ENCODE data around the gene PMS1. TPM values are rescaled to one million over a fixed set of nuclear protein-coding genes. Genes with fewer than 3 reads are reported as not detected.

Gene PMS1
- polyA plus RNA-seq, 1 of the 3 experiments (the other 2 are of a cell fraction): 7.7 TPM

DNA sequence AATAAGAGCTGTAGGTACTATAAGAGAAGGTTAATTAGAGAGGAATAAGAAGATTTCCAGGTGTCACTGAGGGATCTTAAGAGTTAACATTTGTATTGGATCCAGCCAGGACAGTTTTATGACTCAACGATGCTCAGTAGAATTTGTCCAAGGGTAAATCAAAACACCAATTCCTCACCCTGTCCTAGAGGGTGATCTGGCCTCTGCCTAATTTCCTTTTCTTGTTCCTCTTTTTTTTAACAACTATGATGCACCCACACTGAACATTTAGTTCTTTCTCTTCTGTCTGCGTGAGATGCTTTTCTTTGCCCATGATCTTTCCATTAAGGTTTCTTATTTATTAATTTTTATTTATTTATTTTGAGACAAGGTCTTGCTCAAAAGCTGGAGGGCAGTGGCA, 92.0 kb downstream of the PMS1 start (continued):
- TF ChIP-seq, protein P1, sequence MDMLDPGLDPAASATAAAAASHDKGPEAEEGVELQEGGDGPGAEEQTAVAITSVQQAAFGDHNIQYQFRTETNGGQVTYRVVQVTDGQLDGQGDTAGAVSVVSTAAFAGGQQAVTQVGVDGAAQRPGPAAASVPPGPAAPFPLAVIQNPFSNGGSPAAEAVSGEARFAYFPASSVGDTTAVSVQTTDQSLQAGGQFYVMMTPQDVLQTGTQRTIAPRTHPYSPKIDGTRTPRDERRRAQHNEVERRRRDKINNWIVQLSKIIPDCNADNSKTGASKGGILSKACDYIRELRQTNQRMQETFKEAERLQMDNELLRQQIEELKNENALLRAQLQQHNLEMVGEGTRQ (IDR thresholded peaks at IDR 0.05; ENCODE audit: borderline replicate concordance, low read depth, low read length): no peak
- TF ChIP-seq JUND (IDR thresholded peaks at IDR 0.05): no peak
- TF ChIP-seq MEF2A (IDR thresholded peaks at IDR 0.05; ENCODE audit: borderline replicate concordance, low read depth): no peak
- TF ChIP-seq SMC3 (IDR thresholded peaks at IDR 0.05; ENCODE audit: low read depth, low read length): no peak

GRCh38 chr2:189879716-189880081, 95.4 kb downstream of the PMS1 start:
- ChIA-PET CTCF (interaction anchor here (1.2 kb wide), 1 partner anchor 25 kb away, joined by 3 read pairs; no protein-coding TSS in a partner anchor), POLR2A (no interaction called here)
- no peaks in the 10 kb centered on the region for H3K27me3 ChIP-seq (ENCODE audit: insufficient read depth)
- peaks cover 0 to 5% of the 10 kb centered on the region in 2 experiments for H3K36me3 ChIP-seq (replicated peaks in 1 of 2; ENCODE audit: control insufficient read depth in 1 of 2, insufficient read depth in 2 of 2, low read length in 1 of 2)
- H3K4me2 ChIP-seq: no peak overlapping the region
- no peak overlapping the region for H3K4me3 ChIP-seq (ENCODE audit: low read depth in 2 of 2, low read length in 1 of 2)
- H3K9me3 ChIP-seq: no peaks in the 10 kb centered on the region
- no peak for TF ChIP-seq TCF12 (IDR thresholded peaks at IDR 0.05)
- no peak for TF ChIP-seq ELF1 (IDR thresholded peaks at IDR 0.05)
- no peak for TF ChIP-seq FOXJ3 (CRISPR knock-in tag; IDR thresholded peaks at IDR 0.05)
- TF ChIP-seq RXRA (IDR thresholded peaks at IDR 0.05; ENCODE audit: borderline replicate concordance, low read depth): no peak
- TF ChIP-seq MEF2A (IDR thresholded peaks at IDR 0.05; ENCODE audit: borderline replicate concordance, low read depth): no peak
- no peak for TF ChIP-seq FOSL2 (IDR thresholded peaks at IDR 0.05; ENCODE audit: borderline replicate concordance, low read depth)
- H3K4me1 ChIP-seq (ENCODE audit: control insufficient read depth in 1 of 2, insufficient read depth in 2 of 2, low read depth in 1 of 2, low read length in 1 of 2): no peaks in the 10 kb centered on the region; a peak in 1 of 4 replicates
- H3K9ac ChIP-seq: no peak overlapping the region
- H2AFZ ChIP-seq (ENCODE audit: low read depth): no peak overlapping the region
- 97% methylated on average over 8 of the region's 8 CpGs for WGBS (ENCODE audit: low lambda C conversion rate)
- no peaks in the 10 kb centered on the region for H3K9me2 ChIP-seq
- H3K79me2 ChIP-seq (ENCODE audit: insufficient read depth): no peaks in the 10 kb centered on the region
- DNase-seq: no peak
- H4K20me1 ChIP-seq (ENCODE audit: insufficient read depth): no peaks in the 10 kb centered on the region
- no peak overlapping the region for H3K27ac ChIP-seq (ENCODE audit: low read depth in 2 of 2, low read length in 1 of 2)
- H3F3A ChIP-seq (replicated peaks; ENCODE audit: insufficient read depth): no peaks in the 10 kb centered on the region

DNA sequence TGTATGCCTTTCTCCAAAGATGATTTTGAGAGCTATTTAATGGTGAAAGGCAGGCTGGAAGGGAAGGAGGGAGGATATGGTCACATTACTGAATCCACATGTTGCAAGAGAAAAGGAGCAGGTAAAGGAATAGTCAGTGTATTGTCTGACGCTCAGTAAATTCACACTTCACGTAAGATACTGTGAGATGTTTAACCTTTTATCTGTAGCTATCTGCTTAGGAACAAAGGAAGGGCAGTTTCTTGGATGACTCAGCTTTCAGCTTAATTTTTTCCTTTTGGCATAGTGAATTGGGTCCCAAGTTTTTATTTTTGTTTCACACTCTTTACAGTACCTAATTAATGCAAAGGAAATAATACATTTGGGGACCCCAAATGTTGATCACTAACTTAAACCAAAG, 96.2 kb downstream of the PMS1 start:
- Histone ChIP-seq H4K20me1 (ENCODE audit: insufficient read depth) (no peaks in the 10 kb centered on the region), H2AFZ (ENCODE audit: low read depth) (no peak overlapping the region), H3K79me2 (ENCODE audit: insufficient read depth) (no peaks in the 10 kb centered on the region), H3K36me3 (replicated peaks in 1 of 2; ENCODE audit: control insufficient read depth in 1 of 2, insufficient read depth in 2 of 2, low read length in 1 of 2) (peaks cover 0 to 5% of the 10 kb centered on the region in 2 experiments), H3K9me3 (no peaks in the 10 kb centered on the region), H3K9ac (no peak overlapping the region), H3K4me1 (ENCODE audit: control insufficient read depth in 1 of 2, insufficient read depth in 2 of 2, low read depth in 1 of 2, low read length in 1 of 2) (no peaks in the 10 kb centered on the region; a peak in 1 of 4 replicates), H3K4me3 (ENCODE audit: low read depth in 2 of 2, low read length in 1 of 2) (no peak overlapping the region), H3K4me2 (no peak overlapping the region), H3K9me2 (no peaks in the 10 kb centered on the region), H3K27ac (ENCODE audit: low read depth in 2 of 2, low read length in 1 of 2) (no peak overlapping the region), H3F3A (replicated peaks; ENCODE audit: insufficient read depth) (no peaks in the 10 kb centered on the region), H3K27me3 (ENCODE audit: insufficient read depth) (no peaks in the 10 kb centered on the region)
- ChIA-PET POLR2A (no interaction called here), CTCF (interaction anchor here (1.2 kb wide), 1 partner anchor 24 kb away, joined by 3 read pairs; no protein-coding TSS in a partner anchor)
- no peak for DNase-seq
- TF ChIP-seq RAD21 (IDR thresholded peaks at IDR 0.05; ENCODE audit: low read length) (no peak), EP300 (IDR thresholded peaks at IDR 0.05; ENCODE audit: borderline replicate concordance in 1 of 2, low read depth in 1 of 2, low read length in 1 of 2) (no peak), ELF1 (IDR thresholded peaks at IDR 0.05) (no peak), TAF1 (IDR thresholded peaks at IDR 0.05; ENCODE audit: borderline replicate concordance, low read depth, low read length) (no peak), FOXJ3 (CRISPR knock-in tag; IDR thresholded peaks at IDR 0.05) (no peak), PBX3 (IDR thresholded peaks at IDR 0.05) (no peak)
- TF ChIP-seq, protein P1 (IDR thresholded peaks at IDR 0.05; ENCODE audit: borderline replicate concordance, low read depth, low read length): no peak
- WGBS (ENCODE audit: low lambda C conversion rate): 78% methylated on average over 2 of the region's 2 CpGs
